Aorta (tissue), 5 donors: ENCODE results near the gene FBXW8. TPM values are rescaled to one million over a fixed set of nuclear protein-coding genes. Genes with fewer than 3 reads are reported as not detected.

Source experiments
- ATAC-seq: fragments of 200-7000 bp; cut with Tn5 transposase; one replicate; pipeline ENCODE4 v1.9.1; 2022; ENCODE audit warnings: moderate library complexity; ENCODE audit not compliant: low FRiP score
- DNase-seq, 2 donors: peaks; one replicate each; pipeline ENCODE4 v3.0.0-alpha.2; 2020
- H3K27ac ChIP-seq, 2 donors: one replicate each; pipeline ENCODE4 v1.5.1; 2013; ENCODE audit warnings: low read length in 2 of 2, mild to moderate bottlenecking in 2 of 2, moderate library complexity in 2 of 2, control low read depth in 1 of 2, inconsistent platforms in 1 of 2, low read depth in 1 of 2
- H3K27me3 ChIP-seq, 2 donors: one replicate each; pipeline ENCODE4 v1.6.1; 2013; ENCODE audit warnings: control low read depth in 1 of 2, low read length in 1 of 2, mild to moderate bottlenecking in 1 of 2, moderate library complexity in 1 of 2; ENCODE audit not compliant: insufficient read depth in 2 of 2, control insufficient read depth in 1 of 2
- H3K36me3 ChIP-seq, 2 donors: one replicate each; pipeline ENCODE4 v1.6.1; 2013; ENCODE audit warnings: control low read depth in 1 of 2, low read length in 1 of 2, mild to moderate bottlenecking in 1 of 2; ENCODE audit not compliant: insufficient read depth in 2 of 2, control insufficient read depth in 1 of 2
- H3K4me1 ChIP-seq, 2 donors: one replicate each; pipeline ENCODE4 v1.6.1; 2013; ENCODE audit warnings: low read length in 2 of 2, control low read depth in 1 of 2, mild to moderate bottlenecking in 1 of 2, moderate library complexity in 1 of 2; ENCODE audit not compliant: insufficient read depth in 2 of 2, control insufficient read depth in 1 of 2
- H3K4me3 ChIP-seq, 2 donors: one replicate each; pipeline ENCODE4 v1.5.1; 2013; ENCODE audit warnings: low read length in 2 of 2, control low read depth in 1 of 2, mild to moderate bottlenecking in 1 of 2
- H3K9me3 ChIP-seq: one replicate; pipeline ENCODE4 v1.6.1; 2013; ENCODE audit warnings: mild to moderate bottlenecking, low read length; ENCODE audit not compliant: control insufficient read depth
- WGBS, 2 donors: extraction: QIAGEN DNeasy Blood & Tissue Kit; methylation state at CpG; one replicate each; pipeline ENCODE4 v1.1.7; 2013; 5-methylcytosine and 5-hydroxymethylcytosine counted together
- intact Hi-C, 2 donors: fragments of 100-400 bp; cut with DNase I; formaldehyde crosslinking; loops; one replicate each; pipeline versions ENCODE4 v1.14.2 to v1.15.0; 2022
- polyA plus RNA-seq, 2 donors: library from polyadenylated mRNA; stranded (reverse); fragments of 200-250 nt; gene quantifications; one replicate each; pipeline ENCODE4 v1.2.3, GENCODE V29; 2013
- total RNA-seq, 2 donors: library from RNA; stranded (reverse); fragmentation: NEBNext Ultra II Directional; extraction: Animal tissue kit (Norgen Biotek cat#: 25700); gene quantifications; one replicate each; pipeline ENCODE4 v1.2.1, GENCODE V29; 2021
- donor health status: healthy with polysubstance abuse.
- donor health status: Bipolar disorder and iron deficiency.
- donor health status: DM: no; HTN: no; CAD: no.
- donor health status: DM: no; HTN: no; CAD: no.
- donor health status: DM: yes; HTN: yes; CAD: no.

The FBXW8 gene
- total and polyA plus RNA-seq, 4 donors = 2.3 to 18.7 (median 8.6) TPM

- H3K9me3 ChIP-seq = no peaks in the 10 kb centered on the region
- DNase-seq = peak in 1 of 2 donors; percentile 55
- H3K36me3 ChIP-seq = no peaks in the 10 kb centered on the region
- no peaks in the 10 kb centered on the region for H3K27me3 ChIP-seq
- no peaks in the 10 kb centered on the region for H3K4me1 ChIP-seq
- no peak overlapping the region for H3K27ac ChIP-seq
- WGBS, 2 donors = 91 to 92% methylated on average over 17 of the region's 17 CpGs
- intact Hi-C loops = no loop called here
- no peak overlapping the region for H3K4me3 ChIP-seq
- no peak for ATAC-seq
Measured at GRCh38 chr12:117034701-117035151, 124.0 kb downstream of the FBXW8 start.

GRCh38 chr12:117035287-117035686, 124.5 kb downstream of the FBXW8 start:
- H3K27me3 ChIP-seq = no peaks in the 10 kb centered on the region
- WGBS, 2 donors = 87 to 89% methylated on average over 8 of the region's 8 CpGs
- intact Hi-C loops = no loop called here
- peak in 1 of 2 donors; percentile 34 for DNase-seq
- ATAC-seq = no peak
- no peak overlapping the region for H3K27ac ChIP-seq
- no peaks in the 10 kb centered on the region for H3K36me3 ChIP-seq
- H3K9me3 ChIP-seq = no peaks in the 10 kb centered on the region
- H3K4me1 ChIP-seq = no peaks in the 10 kb centered on the region
- no peak overlapping the region for H3K4me3 ChIP-seq

GRCh38 chr12:117036046-117036445, 125.3 kb downstream of the FBXW8 start:
- Histone ChIP-seq H3K4me1 (no peaks in the 10 kb centered on the region), H3K9me3 (no peaks in the 10 kb centered on the region), H3K4me3 (no peak overlapping the region), H3K27ac (no peak overlapping the region), H3K36me3 (no peaks in the 10 kb centered on the region), H3K27me3 (no peaks in the 10 kb centered on the region)
- 86 to 88% methylated on average over 9 of the region's 9 CpGs for WGBS, 2 donors
- intact Hi-C loops = no loop called here
- peak in 1 of 2 donors; percentile 58 for DNase-seq
- no peak for ATAC-seq

GRCh38 chr12:117036547-117036946, 125.8 kb downstream of the FBXW8 start:
- no peaks in the 10 kb centered on the region for H3K27me3 ChIP-seq
- no peak overlapping the region for H3K4me3 ChIP-seq
- no peaks in the 10 kb centered on the region for H3K9me3 ChIP-seq
- WGBS, 2 donors = 71 to 74% methylated on average over 13 of the region's 13 CpGs
- H3K4me1 ChIP-seq = no peaks in the 10 kb centered on the region
- ATAC-seq (no peak), DNase-seq (peak in 1 of 2 donors; percentile 63)
- no peaks in the 10 kb centered on the region for H3K36me3 ChIP-seq
- no peak overlapping the region for H3K27ac ChIP-seq
- intact Hi-C loops = no loop called here

- no peaks in the 10 kb centered on the region for H3K36me3 ChIP-seq
- 86 to 89% methylated on average over 22 of the region's 22 CpGs for WGBS, 2 donors
- no peaks in the 10 kb centered on the region for H3K4me1 ChIP-seq
- no peak overlapping the region for H3K4me3 ChIP-seq
- intact Hi-C loops = no loop called here
- H3K27me3 ChIP-seq = no peaks in the 10 kb centered on the region
- DNase-seq = peak in 1 of 2 donors; percentile 37
- H3K9me3 ChIP-seq = no peaks in the 10 kb centered on the region
- no peak for ATAC-seq
- no peak overlapping the region for H3K27ac ChIP-seq
Measured at GRCh38 chr12:117037289-117038022, 126.7 kb downstream of the FBXW8 start.

- Histone ChIP-seq H3K27me3 (no peaks in the 10 kb centered on the region), H3K4me3 (no peak overlapping the region), H3K9me3 (no peaks in the 10 kb centered on the region), H3K27ac (no peak overlapping the region), H3K36me3 (no peaks in the 10 kb centered on the region), H3K4me1 (no peaks in the 10 kb centered on the region)
- ATAC-seq (no peak), DNase-seq (peak in 1 of 2 donors; percentile 43)
- 87 to 89% methylated on average over 15 of the region's 15 CpGs for WGBS, 2 donors
- intact Hi-C loops = no loop called here
Measured at GRCh38 chr12:117038023-117038680, 127.4 kb downstream of the FBXW8 start.

GRCh38 chr12:117038919-117039318, 128.2 kb downstream of the FBXW8 start:
- intact Hi-C loops = no loop called here
- no peaks in the 10 kb centered on the region for H3K36me3 ChIP-seq

GRCh38 chr12:117039891-117040309, 129.2 kb downstream of the FBXW8 start:
- no peak for ATAC-seq
- Histone ChIP-seq H3K36me3 (no peaks in the 10 kb centered on the region), H3K27me3 (no peaks in the 10 kb centered on the region), H3K4me3 (no peak overlapping the region), H3K9me3 (no peaks in the 10 kb centered on the region), H3K4me1 (no peaks in the 10 kb centered on the region), H3K27ac (no peak overlapping the region)
- no peak for DNase-seq
- intact Hi-C loops = no loop called here
- WGBS, 2 donors = 95% methylated on average over 19 of the region's 19 CpGs

More at GRCh38 chr12:117038919-117039318, 128.2 kb downstream of the FBXW8 start:
- 89 to 94% methylated on average over 24 of the region's 24 CpGs for WGBS, 2 donors
- no peak for ATAC-seq
- Histone ChIP-seq H3K4me1 (no peaks in the 10 kb centered on the region), H3K4me3 (no peak overlapping the region), H3K27ac (no peak overlapping the region), H3K9me3 (no peaks in the 10 kb centered on the region), H3K27me3 (no peaks in the 10 kb centered on the region)
- DNase-seq = no peak

GRCh38 chr12:117040496-117040895, 129.7 kb downstream of the FBXW8 start:
- no peaks in the 10 kb centered on the region for H3K36me3 ChIP-seq
- H3K4me1 ChIP-seq = no peaks in the 10 kb centered on the region
- ATAC-seq (no peak), DNase-seq (peak in 1 of 2 donors; percentile 32)
- H3K4me3 ChIP-seq = no peak overlapping the region
- no peaks in the 10 kb centered on the region for H3K27me3 ChIP-seq
- H3K27ac ChIP-seq = no peak overlapping the region
- H3K9me3 ChIP-seq = no peaks in the 10 kb centered on the region
- intact Hi-C loops = no loop called here
- 87 to 90% methylated on average over 13 of the region's 13 CpGs for WGBS, 2 donors
